HepG2 (cell line): Measurements from ENCODE around the gene BAHCC1. TPM values are rescaled to one million over a fixed set of nuclear protein-coding genes. Genes with fewer than 3 reads are reported as not detected.

Experiments
- ARHGAP35 ChIP-seq: sonication (generic); formaldehyde crosslinking; IDR thresholded peaks from 2 replicates; pipeline ENCODE4 v1.9.0; 2022; ENCODE audit warnings: mild to moderate bottlenecking, inconsistent platforms, moderate library complexity, missing genetic modification reagents, borderline replicate concordance
- EED ChIP-seq: sonication (generic); formaldehyde crosslinking; IDR thresholded peaks from 2 replicates; pipeline ENCODE4 v1.5.0; 2020; ENCODE audit warnings: mild to moderate bottlenecking, missing genetic modification reagents
- HNRNPLL ChIP-seq: fragments of 200-400 bp; formaldehyde crosslinking; IDR thresholded peaks from 2 replicates; pipeline ENCODE4 v1.6.1; 2017; ENCODE audit warnings: mild to moderate bottlenecking, low read depth, low read length; ENCODE audit not compliant: poor library complexity, severe bottlenecking
- LCORL ChIP-seq, 2 experiments: fragments of 450-650 bp in 1 of 2; sonication (generic) in 1 of 2; formaldehyde crosslinking in 1 of 2; IDR thresholded peaks; 2 replicates each; pipeline versions ENCODE4 v1.5.0 to v1.6.1; 2017 to 2020; ENCODE audit warnings: antibody characterized with exemption in 1 of 2, missing genetic modification reagents in 1 of 2
- MIER3 ChIP-seq: IDR thresholded peaks from 2 replicates; pipeline ENCODE4 v1.6.1; 2016; ENCODE audit warnings: missing compliant biosample characterization, borderline replicate concordance
- NFYC ChIP-seq: IDR thresholded peaks from 2 replicates; pipeline ENCODE4 v1.6.1; 2016; ENCODE audit warnings: missing genetic modification reagents, missing compliant biosample characterization
- NONO ChIP-seq, 2 experiments: fragments of 450-650 bp in 1 of 2; sonication (generic) in 1 of 2; formaldehyde crosslinking in 1 of 2; IDR thresholded peaks in 1 of 2; conservative IDR thresholded peaks in 1 of 2; 2 replicates each; pipeline versions ENCODE4 v1.6.1 to v1.8.0; 2017 to 2022; ENCODE audit warnings: mild to moderate bottlenecking in 1 of 2, missing genetic modification reagents in 1 of 2, moderate library complexity in 1 of 2
- NR2C2 ChIP-seq: sonication (generic); formaldehyde crosslinking; IDR thresholded peaks from 2 replicates; pipeline ENCODE4 v1.4.0; 2020; ENCODE audit warnings: missing genetic modification reagents, mild to moderate bottlenecking, moderate library complexity, borderline replicate concordance
- TEAD3 ChIP-seq: optimal IDR thresholded peaks from 2 replicates; pipeline ENCODE3; 2016; ENCODE audit warnings: borderline replicate concordance
- ZNF138 ChIP-seq: sonication (generic); formaldehyde crosslinking; IDR thresholded peaks from 2 replicates; pipeline ENCODE4 v1.5.0; 2020; ENCODE audit warnings: mild to moderate bottlenecking, low read depth, missing genetic modification reagents
- ZNF83 ChIP-seq: sonication (generic); formaldehyde crosslinking; IDR thresholded peaks from 2 replicates; pipeline ENCODE4 v1.4.0; 2020; ENCODE audit warnings: missing genetic modification reagents, mild to moderate bottlenecking, borderline replicate concordance
- polyA plus RNA-seq, 8 experiments: library from polyadenylated mRNA; depleted of rRNA in 3 of 8; stranded (reverse) in 7 of 8; unstranded in 1 of 8; fragments of >200 nt; fragmentation: Illumina TruSeq in 4 of 8; extraction: Trizol in 4 of 8; gene quantifications; 2 replicates each; pipeline versions ENCODE4 v1.2.1 to v1.2.3, GENCODE V29; 2011 to 2016; ENCODE audit warnings: low read depth in 4 of 8, missing spikeins in 1 of 8, mixed read lengths in 1 of 8; ENCODE audit not compliant: insufficient read depth in 1 of 8
- total RNA-seq, 5 experiments: library from RNA; depleted of rRNA; stranded (reverse); fragments of >200 nt; fragmentation: Illumina TruSeq; extraction: Trizol; gene quantifications; 2 replicates each; pipeline ENCODE4 v1.2.3, GENCODE V29; 2016; ENCODE audit warnings: low read depth in 1 of 5
- TF ChIP-seq, protein P1 (sequence below): sonication (generic); formaldehyde crosslinking; IDR thresholded peaks from 2 replicates; pipeline ENCODE4 v1.4.0; 2020; ENCODE audit warnings: missing genetic modification reagents, borderline replicate concordance
- TF ChIP-seq, protein P2 (sequence below): sonication (generic); formaldehyde crosslinking; IDR thresholded peaks from 2 replicates; pipeline ENCODE4 v1.4.0; 2020; ENCODE audit warnings: missing genetic modification reagents
- TF ChIP-seq, protein P3 (sequence below): sonication (generic); formaldehyde crosslinking; IDR thresholded peaks from 2 replicates; pipeline ENCODE4 v1.5.0; 2020; ENCODE audit warnings: mild to moderate bottlenecking, missing genetic modification reagents
- TF ChIP-seq, protein P4 (sequence below): sonication (generic); formaldehyde crosslinking; IDR thresholded peaks from 2 replicates; pipeline ENCODE4 v1.8.0; 2023; ENCODE audit warnings: mild to moderate bottlenecking, missing genetic modification reagents
- TF ChIP-seq, protein P5 (sequence below): IDR thresholded peaks from 2 replicates; pipeline ENCODE4 v1.6.1; 2016; ENCODE audit warnings: mild to moderate bottlenecking

Gene BAHCC1
- total and polyA plus RNA-seq, 2 of the 13 experiments (the other 11 are each of a cell fraction or from before 2014, with no cell fraction given), result 1.4 to 1.7 TPM

DNA sequence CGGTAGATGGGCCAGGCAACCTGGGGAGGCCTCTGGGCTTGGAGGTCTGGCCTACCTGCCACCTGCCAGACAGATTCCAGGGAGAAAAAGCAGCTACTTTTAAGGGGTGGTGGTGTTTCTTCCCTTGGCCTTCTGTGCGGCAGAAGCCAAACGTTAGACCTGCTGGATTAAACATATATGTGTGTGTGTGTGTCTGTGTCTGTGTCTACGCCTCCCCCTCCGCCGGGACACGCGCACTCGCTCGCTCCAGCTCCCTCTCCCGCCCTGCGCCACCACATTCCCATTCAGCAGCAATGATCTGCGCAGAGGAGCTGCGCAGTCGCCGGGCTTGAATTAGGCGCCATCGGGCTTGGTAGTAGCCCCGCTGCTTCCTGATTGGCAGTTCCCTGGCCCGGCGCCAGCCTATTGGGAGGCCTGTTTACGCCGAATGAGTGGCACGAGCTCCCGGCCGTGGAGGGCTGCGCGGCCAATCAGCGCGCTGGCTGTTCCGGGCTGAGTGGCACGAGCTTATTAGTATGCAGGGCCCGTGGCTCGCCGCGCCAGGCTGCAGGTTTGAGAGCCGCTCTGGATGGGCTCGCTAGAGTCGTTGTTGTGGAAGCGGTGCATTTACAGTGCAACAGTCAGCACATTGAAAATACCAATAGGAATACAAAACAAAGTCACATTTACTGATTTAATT is at the start of gene BAHCC1 (continued):
- TF ChIP-seq, protein P1, sequence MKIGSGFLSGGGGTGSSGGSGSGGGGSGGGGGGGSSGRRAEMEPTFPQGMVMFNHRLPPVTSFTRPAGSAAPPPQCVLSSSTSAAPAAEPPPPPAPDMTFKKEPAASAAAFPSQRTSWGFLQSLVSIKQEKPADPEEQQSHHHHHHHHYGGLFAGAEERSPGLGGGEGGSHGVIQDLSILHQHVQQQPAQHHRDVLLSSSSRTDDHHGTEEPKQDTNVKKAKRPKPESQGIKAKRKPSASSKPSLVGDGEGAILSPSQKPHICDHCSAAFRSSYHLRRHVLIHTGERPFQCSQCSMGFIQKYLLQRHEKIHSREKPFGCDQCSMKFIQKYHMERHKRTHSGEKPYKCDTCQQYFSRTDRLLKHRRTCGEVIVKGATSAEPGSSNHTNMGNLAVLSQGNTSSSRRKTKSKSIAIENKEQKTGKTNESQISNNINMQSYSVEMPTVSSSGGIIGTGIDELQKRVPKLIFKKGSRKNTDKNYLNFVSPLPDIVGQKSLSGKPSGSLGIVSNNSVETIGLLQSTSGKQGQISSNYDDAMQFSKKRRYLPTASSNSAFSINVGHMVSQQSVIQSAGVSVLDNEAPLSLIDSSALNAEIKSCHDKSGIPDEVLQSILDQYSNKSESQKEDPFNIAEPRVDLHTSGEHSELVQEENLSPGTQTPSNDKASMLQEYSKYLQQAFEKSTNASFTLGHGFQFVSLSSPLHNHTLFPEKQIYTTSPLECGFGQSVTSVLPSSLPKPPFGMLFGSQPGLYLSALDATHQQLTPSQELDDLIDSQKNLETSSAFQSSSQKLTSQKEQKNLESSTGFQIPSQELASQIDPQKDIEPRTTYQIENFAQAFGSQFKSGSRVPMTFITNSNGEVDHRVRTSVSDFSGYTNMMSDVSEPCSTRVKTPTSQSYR (CRISPR knock-in tag), result 0 out of 2 replicates have a peak, but pooled peaks have one; percentile 12
- TF ChIP-seq ZNF83 (CRISPR knock-in tag) (peak; percentile 88; the same call in 1 of the 2 replicates), NFYC (CRISPR knock-in tag) (peak; percentile 97), LCORL (IDR thresholded peaks at IDR 0.05) (peak; percentile 25; the same call in 1 of the 2 replicates), LCORL (CRISPR knock-in tag; IDR thresholded peaks at IDR 0.05) (peak; percentile 18; the same call in 1 of the 2 replicates), EED (CRISPR knock-in tag) (peak; percentile 53; the same call in 1 of the 2 replicates), HNRNPLL (peak; percentile 92), MIER3 (CRISPR knock-in tag) (no peak), TEAD3 (peak; percentile 54), NONO (IDR thresholded peaks at IDR 0.05) (no peak), NONO (CRISPR knock-in tag; conservative IDR thresholded peaks at IDR 0.05) (peak; percentile 79), NR2C2 (CRISPR knock-in tag) (peak; percentile 33; the same call in 1 of the 2 replicates), ZNF138 (CRISPR knock-in tag) (peak; percentile 60; the same call in 1 of the 2 replicates), ARHGAP35 (no peak; the same call in 1 of the 2 replicates)
- TF ChIP-seq, protein P2, sequence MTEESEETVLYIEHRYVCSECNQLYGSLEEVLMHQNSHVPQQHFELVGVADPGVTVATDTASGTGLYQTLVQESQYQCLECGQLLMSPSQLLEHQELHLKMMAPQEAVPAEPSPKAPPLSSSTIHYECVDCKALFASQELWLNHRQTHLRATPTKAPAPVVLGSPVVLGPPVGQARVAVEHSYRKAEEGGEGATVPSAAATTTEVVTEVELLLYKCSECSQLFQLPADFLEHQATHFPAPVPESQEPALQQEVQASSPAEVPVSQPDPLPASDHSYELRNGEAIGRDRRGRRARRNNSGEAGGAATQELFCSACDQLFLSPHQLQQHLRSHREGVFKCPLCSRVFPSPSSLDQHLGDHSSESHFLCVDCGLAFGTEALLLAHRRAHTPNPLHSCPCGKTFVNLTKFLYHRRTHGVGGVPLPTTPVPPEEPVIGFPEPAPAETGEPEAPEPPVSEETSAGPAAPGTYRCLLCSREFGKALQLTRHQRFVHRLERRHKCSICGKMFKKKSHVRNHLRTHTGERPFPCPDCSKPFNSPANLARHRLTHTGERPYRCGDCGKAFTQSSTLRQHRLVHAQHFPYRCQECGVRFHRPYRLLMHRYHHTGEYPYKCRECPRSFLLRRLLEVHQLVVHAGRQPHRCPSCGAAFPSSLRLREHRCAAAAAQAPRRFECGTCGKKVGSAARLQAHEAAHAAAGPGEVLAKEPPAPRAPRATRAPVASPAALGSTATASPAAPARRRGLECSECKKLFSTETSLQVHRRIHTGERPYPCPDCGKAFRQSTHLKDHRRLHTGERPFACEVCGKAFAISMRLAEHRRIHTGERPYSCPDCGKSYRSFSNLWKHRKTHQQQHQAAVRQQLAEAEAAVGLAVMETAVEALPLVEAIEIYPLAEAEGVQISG, result no peak
- TF ChIP-seq, protein P3, sequence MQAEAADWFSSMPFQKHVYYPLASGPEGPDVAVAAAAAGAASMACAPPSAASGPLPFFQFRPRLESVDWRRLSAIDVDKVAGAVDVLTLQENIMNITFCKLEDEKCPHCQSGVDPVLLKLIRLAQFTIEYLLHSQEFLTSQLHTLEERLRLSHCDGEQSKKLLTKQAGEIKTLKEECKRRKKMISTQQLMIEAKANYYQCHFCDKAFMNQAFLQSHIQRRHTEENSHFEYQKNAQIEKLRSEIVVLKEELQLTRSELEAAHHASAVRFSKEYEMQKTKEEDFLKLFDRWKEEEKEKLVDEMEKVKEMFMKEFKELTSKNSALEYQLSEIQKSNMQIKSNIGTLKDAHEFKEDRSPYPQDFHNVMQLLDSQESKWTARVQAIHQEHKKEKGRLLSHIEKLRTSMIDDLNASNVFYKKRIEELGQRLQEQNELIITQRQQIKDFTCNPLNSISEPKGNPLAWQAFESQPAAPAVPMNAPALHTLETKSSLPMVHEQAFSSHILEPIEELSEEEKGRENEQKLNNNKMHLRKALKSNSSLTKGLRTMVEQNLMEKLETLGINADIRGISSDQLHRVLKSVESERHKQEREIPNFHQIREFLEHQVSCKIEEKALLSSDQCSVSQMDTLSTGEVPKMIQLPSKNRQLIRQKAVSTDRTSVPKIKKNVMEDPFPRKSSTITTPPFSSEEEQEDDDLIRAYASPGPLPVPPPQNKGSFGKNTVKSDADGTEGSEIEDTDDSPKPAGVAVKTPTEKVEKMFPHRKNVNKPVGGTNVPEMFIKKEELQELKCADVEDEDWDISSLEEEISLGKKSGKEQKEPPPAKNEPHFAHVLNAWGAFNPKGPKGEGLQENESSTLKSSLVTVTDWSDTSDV (CRISPR knock-in tag), result 0 out of 2 replicates have a peak, but pooled peaks have one; percentile 39
- TF ChIP-seq, protein P4, sequence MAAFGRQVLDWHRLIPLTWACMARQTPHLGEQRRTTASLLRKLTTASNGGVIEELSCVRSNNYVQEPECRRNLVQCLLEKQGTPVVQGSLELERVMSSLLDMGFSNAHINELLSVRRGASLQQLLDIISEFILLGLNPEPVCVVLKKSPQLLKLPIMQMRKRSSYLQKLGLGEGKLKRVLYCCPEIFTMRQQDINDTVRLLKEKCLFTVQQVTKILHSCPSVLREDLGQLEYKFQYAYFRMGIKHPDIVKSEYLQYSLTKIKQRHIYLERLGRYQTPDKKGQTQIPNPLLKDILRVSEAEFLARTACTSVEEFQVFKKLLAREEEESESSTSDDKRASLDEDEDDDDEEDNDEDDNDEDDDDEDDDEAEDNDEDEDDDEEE, result peak; percentile 85
- TF ChIP-seq, protein P5, sequence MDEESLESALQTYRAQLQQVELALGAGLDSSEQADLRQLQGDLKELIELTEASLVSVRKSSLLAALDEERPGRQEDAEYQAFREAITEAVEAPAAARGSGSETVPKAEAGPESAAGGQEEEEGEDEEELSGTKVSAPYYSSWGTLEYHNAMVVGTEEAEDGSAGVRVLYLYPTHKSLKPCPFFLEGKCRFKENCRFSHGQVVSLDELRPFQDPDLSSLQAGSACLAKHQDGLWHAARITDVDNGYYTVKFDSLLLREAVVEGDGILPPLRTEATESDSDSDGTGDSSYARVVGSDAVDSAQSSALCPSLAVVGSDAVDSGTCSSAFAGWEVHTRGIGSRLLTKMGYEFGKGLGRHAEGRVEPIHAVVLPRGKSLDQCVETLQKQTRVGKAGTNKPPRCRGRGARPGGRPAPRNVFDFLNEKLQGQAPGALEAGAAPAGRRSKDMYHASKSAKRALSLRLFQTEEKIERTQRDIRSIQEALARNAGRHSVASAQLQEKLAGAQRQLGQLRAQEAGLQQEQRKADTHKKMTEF (CRISPR knock-in tag), result peak; percentile 92
